ENCODE results near the gene TTC21A.
A peak's percentile ranks its signal among the peaks of the same experiment; 100 is the strongest.
"Not testable (repeated sequence)": the region's sequence is repeated elsewhere in the genome, so short reads cannot be mapped to it uniquely, and the experiment has no call there.

The TTC21A gene

GRCh38 chr3:39107388-39108199, at the start of gene TTC21A, which contains the start of gene GORASP1:
TTC21A (plus strand) TSS chr3:39107680; CDS start chr3:39107838, 158 bp downstream.
GORASP1 (minus strand) TSS chr3:39107627; CDS start chr3:39107541, 86 bp downstream.
- no peak for FAIRE-seq

GRCh38 chr3:39061228-39061627, 46.3 kb upstream of the TTC21A start:
- FAIRE-seq = not testable (repeated sequence)

GRCh38 chr3:39062180-39062579, 45.3 kb upstream of the TTC21A start:
- no peak for FAIRE-seq

- FAIRE-seq = no peak
Measured at GRCh38 chr3:39063143-39063542, 44.3 kb upstream of the TTC21A start.

- no peak for FAIRE-seq
Measured at GRCh38 chr3:39064646-39065045, 42.8 kb upstream of the TTC21A start.

GRCh38 chr3:39065197-39065596, 42.3 kb upstream of the TTC21A start:
- no peak for FAIRE-seq

- FAIRE-seq = no peak
Measured at GRCh38 chr3:39067286-39067685, 40.2 kb upstream of the TTC21A start.

GRCh38 chr3:39068556-39068955, 38.9 kb upstream of the TTC21A start:
- no peak for FAIRE-seq

GRCh38 chr3:39075910-39076309, 31.6 kb upstream of the TTC21A start:
- no peak for FAIRE-seq

GRCh38 chr3:39079530-39079929, 27.9 kb upstream of the TTC21A start:
- FAIRE-seq = peak; percentile 21

GRCh38 chr3:39080026-39080425, 27.5 kb upstream of the TTC21A start:
- no peak for FAIRE-seq

GRCh38 chr3:39082666-39083313, 24.7 kb upstream of the TTC21A start:
- no peak for FAIRE-seq

- no peak for FAIRE-seq
Measured at GRCh38 chr3:39086144-39086543, 21.3 kb upstream of the TTC21A start.

- no peak for FAIRE-seq
Measured at GRCh38 chr3:39088456-39088855, 19.0 kb upstream of the TTC21A start.

GRCh38 chr3:39088889-39089288, 18.6 kb upstream of the TTC21A start:
- FAIRE-seq = no peak

GRCh38 chr3:39090922-39091321, 16.6 kb upstream of the TTC21A start:
- FAIRE-seq = no peak

- no peak for FAIRE-seq
Measured at GRCh38 chr3:39094851-39095677, 12.4 kb upstream of the TTC21A start.

GRCh38 chr3:39095778-39096177, 11.7 kb upstream of the TTC21A start:
- FAIRE-seq = no peak

GRCh38 chr3:39096775-39097174, 10.7 kb upstream of the TTC21A start:
- no peak for FAIRE-seq

- FAIRE-seq = no peak
Measured at GRCh38 chr3:39097716-39098472, 9.6 kb upstream of the TTC21A start.

GRCh38 chr3:39098473-39099000, 8.9 kb upstream of the TTC21A start:
- FAIRE-seq = no peak

GRCh38 chr3:39099242-39099641, 8.2 kb upstream of the TTC21A start:
- no peak for FAIRE-seq
